ENCODE results near the gene PRKCZ.

Gene PRKCZ

GRCh38 chr1:2205191-2205952, 155.2 kb downstream of the PRKCZ start:
- peak; percentile 89 to 95 (median 92) for DNase-seq (ENCODE audit: low read depth in 3 of 3, low spot score in 1 of 3)

GRCh38 chr1:2206813-2207487, 156.7 kb downstream of the PRKCZ start:
- DNase-seq (ENCODE audit: low read depth in 3 of 3, low spot score in 1 of 3), result no peak

- no peak for DNase-seq (ENCODE audit: low read depth in 3 of 3, low spot score in 1 of 3)
Measured at GRCh38 chr1:2208309-2209239, 158.4 kb downstream of the PRKCZ start.

- no peak for DNase-seq (ENCODE audit: low read depth in 3 of 3, low spot score in 1 of 3)
Measured at GRCh38 chr1:2209400-2210083, 159.3 kb downstream of the PRKCZ start.

- no peak for DNase-seq (ENCODE audit: low read depth in 3 of 3, low spot score in 1 of 3)
Measured at GRCh38 chr1:2210084-2210653, 160.0 kb downstream of the PRKCZ start.

- no peak for DNase-seq (ENCODE audit: low read depth in 3 of 3, low spot score in 1 of 3)
Measured at GRCh38 chr1:2210786-2211185, 160.6 kb downstream of the PRKCZ start.

GRCh38 chr1:2212274-2212531, 162.0 kb downstream of the PRKCZ start:
- DNase-seq (ENCODE audit: low read depth in 3 of 3, low spot score in 1 of 3), result no peak

- DNase-seq (ENCODE audit: low read depth in 3 of 3, low spot score in 1 of 3), result no peak
Measured at GRCh38 chr1:2212532-2213491, 162.6 kb downstream of the PRKCZ start.

- no peak for DNase-seq (ENCODE audit: low read depth in 3 of 3, low spot score in 1 of 3)
Measured at GRCh38 chr1:2213576-2214505, 163.6 kb downstream of the PRKCZ start.

GRCh38 chr1:2214541-2215241, 164.5 kb downstream of the PRKCZ start:
- DNase-seq (ENCODE audit: low read depth in 3 of 3, low spot score in 1 of 3), result no peak

GRCh38 chr1:2215329-2215728, 165.1 kb downstream of the PRKCZ start:
- DNase-seq (ENCODE audit: low read depth in 3 of 3, low spot score in 1 of 3), result no peak

- no peak for DNase-seq (ENCODE audit: low read depth in 3 of 3, low spot score in 1 of 3)
Measured at GRCh38 chr1:2215909-2216766, 165.9 kb downstream of the PRKCZ start.

- DNase-seq (ENCODE audit: low read depth in 3 of 3, low spot score in 1 of 3), result no peak
Measured at GRCh38 chr1:2216767-2217058, 166.5 kb downstream of the PRKCZ start.

GRCh38 chr1:2221271-2221670, 171.1 kb downstream of the PRKCZ start:
- no peak for DNase-seq (ENCODE audit: low read depth in 3 of 3, low spot score in 1 of 3)

GRCh38 chr1:2224170-2224584, 174.0 kb downstream of the PRKCZ start:
- DNase-seq (ENCODE audit: low read depth in 3 of 3, low spot score in 1 of 3), result no peak

- DNase-seq (ENCODE audit: low read depth in 3 of 3, low spot score in 1 of 3), result no peak
Measured at GRCh38 chr1:2224631-2225428, 174.6 kb downstream of the PRKCZ start.

Data from stimulated activated CD4-positive, alpha-beta T cell treated with anti-CD3 and anti-CD28 coated beads, TNF-alpha, amount 100 ng/mL, for 1 hour (primary cell).